Hippocampal formation (tissue), 2 donors: ENCODE data around the gene GLP2R.
"Not testable (repeated sequence)": the region's sequence is repeated elsewhere in the genome, so short reads cannot be mapped to it uniquely, and the experiment has no call there.

Experiments
- DNase-seq, 2 donors: peaks; one replicate each; lab custom pipeline; 2025; lab: John Stamatoyannopoulos, UW

Gene GLP2R

GRCh38 chr17:9899280-9900043, 73.7 kb downstream of the GLP2R start:
- DNase-seq: no peak

- no peak for DNase-seq
Observed at GRCh38 chr17:9900044-9900594, 74.4 kb downstream of the GLP2R start.

DNA sequence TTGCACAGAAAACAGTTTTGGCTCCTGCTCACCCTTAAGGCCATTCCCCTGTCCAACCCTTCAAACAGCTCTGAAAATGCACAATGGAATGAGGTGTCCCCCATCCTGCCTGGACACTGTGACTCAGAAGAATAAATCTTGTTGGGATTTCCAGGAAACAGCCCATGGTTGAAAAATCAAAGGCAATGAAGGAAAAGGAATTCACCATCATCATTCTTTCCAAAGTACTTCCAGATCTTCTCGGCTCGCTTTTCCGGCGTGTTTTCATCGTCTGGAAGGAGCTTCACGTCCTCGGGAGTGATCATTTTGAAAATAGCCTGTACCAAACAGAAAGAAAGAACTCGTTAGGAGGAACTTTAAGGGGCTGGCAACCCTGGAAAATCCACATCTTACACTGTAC, 75.1 kb downstream of the GLP2R start:
- DNase-seq: no peak

GRCh38 chr17:9902120-9902519, 76.4 kb downstream of the GLP2R start:
- DNase-seq: no peak

DNA sequence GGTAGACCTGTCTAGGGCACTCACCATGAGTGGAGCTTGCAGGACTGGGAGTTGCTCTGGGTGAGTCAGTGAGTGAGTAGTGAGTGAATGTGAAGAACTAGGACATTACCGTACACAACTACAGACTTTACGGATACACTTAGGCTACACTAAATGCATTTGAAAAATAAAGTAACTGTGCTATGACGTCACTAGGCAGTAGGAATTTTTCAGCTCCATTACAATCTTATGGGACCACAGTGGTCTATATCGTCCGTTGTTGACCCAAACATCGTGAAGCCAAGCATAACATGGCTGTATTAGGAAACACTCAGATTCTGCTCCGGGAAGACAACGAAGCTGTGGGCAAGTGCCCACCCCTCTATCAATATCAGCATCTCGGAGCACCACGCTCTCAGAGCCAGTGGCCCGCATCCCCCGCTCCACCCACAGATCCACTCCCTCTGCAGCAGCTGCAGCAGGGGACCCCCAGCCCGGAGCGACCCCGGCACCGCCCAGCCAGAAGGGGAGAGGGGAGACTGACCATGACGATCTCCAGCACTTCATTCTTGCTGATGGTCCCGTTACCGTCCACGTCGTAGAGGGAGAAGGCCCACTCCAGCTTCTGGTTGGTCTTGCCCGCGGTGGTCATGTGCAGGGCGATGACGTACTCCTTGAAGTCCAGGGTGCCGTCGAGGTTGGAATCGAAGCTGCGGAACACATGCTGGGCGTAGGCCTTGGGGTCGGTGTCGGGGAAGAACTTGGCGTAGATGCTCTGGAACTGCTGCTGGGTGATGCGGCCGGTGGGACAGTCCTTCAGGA, 78.8 kb downstream of the GLP2R start:
- DNase-seq: no peak

- DNase-seq: no peak
Observed at GRCh38 chr17:9905078-9905415, 79.3 kb downstream of the GLP2R start, which contains the start of gene RCVRN. Gene RCVRN (minus strand): TSS chr17:9905271. CDS start chr17:9905180, 91 bp downstream.

DNA sequence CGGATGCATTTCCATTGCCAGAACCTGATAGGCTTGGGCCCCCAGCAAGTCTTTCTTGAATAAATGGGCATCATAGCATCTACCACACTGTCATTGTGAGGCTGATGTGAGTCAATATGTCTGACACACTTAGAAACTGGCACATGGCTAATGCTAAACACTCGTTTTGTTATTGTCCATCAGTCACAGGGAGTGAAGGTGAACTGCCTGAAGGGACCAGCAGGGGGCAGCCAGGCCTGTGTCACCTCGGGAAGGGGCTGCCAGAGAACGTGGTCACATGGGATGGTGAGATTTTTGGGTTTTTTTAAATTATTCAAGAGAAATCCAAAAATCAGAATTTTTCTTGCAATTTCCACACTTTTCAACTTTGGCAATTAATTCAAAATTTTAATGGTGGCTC, 80.2 kb downstream of the GLP2R start:
- peak in 1 of 2 donors; percentile 6 for DNase-seq

- no peak for DNase-seq
Observed at GRCh38 chr17:9906616-9907015, 80.9 kb downstream of the GLP2R start.

GRCh38 chr17:9907131-9907530, 81.4 kb downstream of the GLP2R start:
- DNase-seq: no peak

DNA sequence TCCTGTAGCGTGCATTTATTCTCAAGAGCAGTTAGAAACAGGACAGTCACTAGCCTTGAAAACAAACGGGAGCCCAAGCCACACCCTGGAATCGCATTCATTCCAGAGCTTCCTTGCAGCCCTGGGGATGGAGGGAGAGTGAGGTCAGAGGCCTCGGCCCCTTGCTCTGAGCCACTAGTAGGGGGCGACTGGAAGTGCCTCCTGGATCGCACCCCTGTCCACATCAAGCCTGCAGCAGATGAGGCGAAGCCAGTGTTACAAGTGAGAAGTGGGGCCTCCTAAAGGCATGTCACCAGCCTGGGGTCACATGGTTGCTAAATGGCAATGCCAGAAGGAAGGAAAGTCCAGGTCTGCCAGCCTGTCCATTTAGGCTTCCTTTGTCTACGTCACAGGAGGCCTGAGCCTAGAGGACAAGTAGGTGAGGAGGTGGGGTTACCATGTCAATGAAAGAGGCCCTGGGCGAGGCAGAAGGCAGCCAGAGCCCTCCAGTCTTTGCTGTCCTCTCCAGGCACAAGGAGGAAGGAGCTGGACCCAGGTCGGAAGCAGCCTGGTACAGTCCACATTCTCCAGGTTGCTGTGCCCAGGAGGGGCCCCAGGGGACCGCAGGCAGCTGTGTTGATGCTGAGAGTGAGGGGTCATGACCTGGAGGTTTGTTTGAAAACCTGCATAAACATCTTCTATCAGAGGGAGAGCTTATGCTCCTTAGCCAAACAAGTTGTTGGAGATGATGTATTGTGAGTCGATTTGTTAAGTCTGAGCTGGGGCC, 82.3 kb downstream of the GLP2R start:
- DNase-seq: no peak

- no peak for DNase-seq
Observed at GRCh38 chr17:9908649-9909042, 82.9 kb downstream of the GLP2R start.

DNA sequence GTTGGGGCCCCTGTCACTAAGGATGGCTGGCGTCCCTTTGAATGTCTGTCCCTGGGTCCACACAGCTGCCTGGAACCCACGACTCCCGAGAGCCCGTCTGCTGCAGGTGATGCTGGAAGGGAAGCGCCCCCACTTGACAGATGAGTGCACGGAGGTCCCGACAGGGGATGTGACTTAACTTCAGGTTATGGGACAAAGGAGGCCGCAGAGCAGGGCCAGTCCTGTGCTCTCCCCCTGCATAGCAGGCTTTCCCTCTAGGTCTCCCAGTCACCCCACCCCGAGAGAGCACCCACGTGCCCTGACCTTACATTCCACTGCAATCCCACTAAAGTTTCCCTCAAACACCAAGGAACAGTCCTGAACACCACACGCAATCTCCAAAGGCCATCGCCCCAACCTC, 85.4 kb downstream of the GLP2R start:
- DNase-seq: no peak

DNA sequence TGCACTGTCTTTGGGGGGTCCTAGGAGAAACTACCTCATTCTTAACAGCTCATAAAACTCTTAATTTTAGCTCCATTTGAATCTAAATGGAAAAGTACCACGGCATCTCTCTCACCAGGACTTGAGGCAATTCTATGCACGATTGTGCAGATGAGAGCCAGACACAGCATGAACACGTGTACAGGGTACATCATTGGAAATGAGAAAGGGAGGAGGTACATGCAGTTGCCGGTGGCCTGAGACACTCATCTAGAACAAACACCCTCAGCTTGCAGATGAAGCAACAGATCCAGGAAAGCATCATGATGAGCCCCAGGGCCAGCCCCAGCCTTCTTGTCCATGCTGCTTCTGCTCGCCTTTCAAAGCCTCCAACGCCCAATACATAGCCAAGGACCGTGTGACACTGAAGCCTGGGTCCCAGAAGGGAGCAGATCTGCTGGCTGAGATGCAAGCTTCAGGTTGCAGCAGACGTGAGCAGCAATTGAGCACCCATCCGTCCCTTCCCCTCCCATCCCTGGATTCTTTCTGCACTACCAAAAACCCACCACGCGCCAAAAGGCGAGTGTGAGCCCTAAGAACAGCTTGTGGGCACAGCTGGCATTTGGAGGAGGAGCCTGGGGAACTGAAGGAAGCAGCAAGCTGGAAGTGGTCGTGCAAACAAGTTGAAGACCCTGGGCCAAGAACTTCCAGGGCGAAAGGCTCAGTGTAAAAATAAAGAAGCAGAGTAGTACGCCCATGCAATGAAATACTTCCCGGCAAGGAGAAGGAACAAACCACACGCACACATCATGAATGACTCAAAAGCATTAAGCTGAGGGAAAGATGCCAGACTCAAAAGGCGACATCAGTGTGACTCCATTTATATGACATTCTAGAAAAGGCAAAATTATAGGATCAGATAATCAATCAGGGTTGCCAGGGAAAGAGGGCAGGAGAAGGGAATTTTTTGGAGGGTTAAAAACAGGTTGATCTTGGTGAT, 86.7 kb downstream of the GLP2R start:
- DNase-seq: no peak

- DNase-seq: no peak
Observed at GRCh38 chr17:9913476-9913875, 87.8 kb downstream of the GLP2R start.

DNA sequence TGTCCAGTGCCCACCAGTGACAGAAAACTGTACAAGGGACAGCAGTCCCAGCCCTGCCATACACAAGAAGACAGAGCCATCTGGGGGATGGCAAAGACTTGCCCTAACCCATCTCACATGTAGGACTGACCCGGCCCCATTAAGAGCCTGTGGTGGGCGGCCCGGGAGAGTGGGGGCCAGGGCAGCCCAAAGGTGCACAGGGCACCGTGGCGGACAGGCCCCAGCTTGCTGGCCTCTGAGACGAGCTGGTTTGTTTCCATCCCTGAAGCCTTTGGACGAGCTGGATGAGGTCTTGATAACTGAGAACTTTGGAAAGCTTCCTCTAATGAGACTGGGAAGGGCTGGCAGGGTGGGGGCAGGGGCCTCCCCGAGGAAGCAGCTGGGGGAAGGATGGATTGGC, 90.4 kb downstream of the GLP2R start:
- no peak for DNase-seq

GRCh38 chr17:9917131-9917530, 91.4 kb downstream of the GLP2R start:
- DNase-seq: no peak

DNA sequence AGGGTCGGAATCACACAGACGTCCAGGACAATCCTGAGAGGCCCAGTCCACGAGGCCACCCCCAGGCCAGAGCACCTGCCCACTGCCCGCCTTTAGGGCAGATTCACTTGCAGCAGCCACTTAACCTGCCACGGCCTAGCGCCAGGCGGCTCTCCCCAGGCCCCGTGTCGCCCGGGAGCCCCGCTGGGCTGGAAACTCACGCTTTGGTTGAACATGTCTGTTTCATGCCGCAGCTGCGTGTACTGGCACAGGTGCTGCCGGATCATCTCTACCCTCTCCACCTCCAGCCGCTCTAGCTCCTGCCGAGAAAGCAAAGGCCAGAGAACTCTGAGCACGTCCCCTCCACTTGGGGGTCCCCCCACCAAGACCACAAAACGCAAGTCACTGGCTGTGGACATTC, 92.1 kb downstream of the GLP2R start:
- no peak for DNase-seq

DNA sequence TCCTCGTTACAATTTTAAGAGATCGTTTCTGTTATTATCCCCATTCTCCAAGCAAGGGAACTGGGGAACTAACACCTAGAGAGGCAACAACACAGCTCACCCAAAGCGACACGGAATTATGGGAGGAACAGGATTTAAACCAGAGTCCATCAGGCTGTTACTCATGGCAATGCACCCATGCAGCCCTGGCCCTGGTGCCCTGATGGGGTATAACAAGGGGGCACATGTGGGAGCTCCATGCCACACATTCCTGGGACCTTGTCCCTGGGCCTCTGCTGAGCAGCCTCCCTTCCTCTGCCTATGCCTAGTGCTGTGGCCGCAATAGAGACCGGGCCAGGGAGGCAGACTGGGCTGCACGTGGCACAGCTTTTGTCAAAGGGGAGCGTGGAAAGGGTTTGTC, 92.6 kb downstream of the GLP2R start:
- no peak for DNase-seq

GRCh38 chr17:9918804-9919352, 93.2 kb downstream of the GLP2R start:
- no peak for DNase-seq

DNA sequence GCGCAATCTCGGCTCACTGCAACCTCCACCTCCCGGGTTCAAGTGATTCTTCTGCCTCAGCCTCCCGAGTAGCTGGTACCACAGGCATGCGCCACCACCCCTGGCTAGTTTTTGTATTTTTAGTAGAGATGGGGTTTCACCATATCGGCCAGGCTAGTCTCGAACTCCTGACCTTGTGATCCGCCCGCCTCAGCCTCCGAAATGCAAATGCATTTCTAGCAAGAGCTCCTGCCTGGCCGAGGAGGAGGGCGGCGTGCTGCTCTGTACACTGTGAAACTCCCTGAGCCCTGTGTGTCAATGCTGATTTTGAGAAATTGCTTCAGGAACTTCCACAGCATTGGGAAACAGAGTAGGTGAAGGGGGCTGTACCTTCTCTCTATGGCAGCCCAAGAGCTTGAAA, 95.5 kb downstream of the GLP2R start:
- not testable (repeated sequence) for DNase-seq
